Smooth muscle cell (in vitro differentiated cells): ENCODE results near the gene PTPRB. TPM values are rescaled to one million over a fixed set of nuclear protein-coding genes. Genes with fewer than 3 reads are reported as not detected.

Experiments
- DNase-seq: peaks from one replicate; lab custom pipeline; 2025; ENCODE audit not compliant: unreplicated experiment; lab: John Stamatoyannopoulos, UW
- H2AFZ ChIP-seq: fragments of 200-600 bp; sonication (generic); 2 replicates; pipeline ENCODE4 v1.6.0; 2016; ENCODE audit warnings: antibody characterized with exemption, low read depth, mild to moderate bottlenecking
- H3F3A ChIP-seq: fragments of 200-600 bp; sonication (generic); 2 replicates; pipeline ENCODE4 v1.6.0; 2017; ENCODE audit warnings: antibody characterized with exemption, low read depth
- H3K27ac ChIP-seq: fragments of 200-600 bp; sonication (generic); 2 replicates; pipeline ENCODE4 v1.5.1; 2016; ENCODE audit warnings: low read depth, mild to moderate bottlenecking
- H3K27me3 ChIP-seq: fragments of 200-600 bp; sonication (generic); 2 replicates; pipeline ENCODE4 v1.6.1; 2016; ENCODE audit warnings: low read depth, mild to moderate bottlenecking
- H3K36me3 ChIP-seq: fragments of 200-600 bp; sonication (generic); 2 replicates; pipeline ENCODE4 v1.5.1; 2016; ENCODE audit warnings: low read depth
- H3K4me1 ChIP-seq: fragments of 200-600 bp; sonication (generic); 2 replicates; pipeline ENCODE4 v1.5.1; 2016; ENCODE audit warnings: low read depth
- H3K4me2 ChIP-seq: fragments of 200-600 bp; sonication (generic); 2 replicates; pipeline ENCODE4 v1.6.0; 2016; ENCODE audit warnings: mild to moderate bottlenecking
- H3K4me3 ChIP-seq: fragments of 200-600 bp; sonication (generic); 2 replicates; pipeline ENCODE4 v1.5.1; 2016; ENCODE audit warnings: mild to moderate bottlenecking
- H3K79me2 ChIP-seq: fragments of 200-600 bp; sonication (generic); 2 replicates; pipeline ENCODE4 v1.6.0; 2016; ENCODE audit warnings: low read depth, mild to moderate bottlenecking
- H3K9ac ChIP-seq: fragments of 200-600 bp; sonication (generic); 2 replicates; pipeline ENCODE4 v1.6.0; 2016; ENCODE audit warnings: low read depth
- H3K9me3 ChIP-seq: fragments of 200-600 bp; sonication (generic); replicated peaks from 2 replicates; pipeline ENCODE4 v1.5.1; 2016; ENCODE audit warnings: low read depth
- H4K20me1 ChIP-seq: fragments of 200-600 bp; sonication (generic); 2 replicates; pipeline ENCODE4 v1.6.0; 2016; ENCODE audit warnings: low read depth
- CTCF ChIP-seq: fragments of 200-600 bp; sonication (generic); IDR thresholded peaks from 2 replicates; pipeline ENCODE4 v1.5.1; 2017; ENCODE audit warnings: borderline replicate concordance, mild to moderate bottlenecking, antibody characterized with exemption; ENCODE audit not compliant: insufficient read depth, poor library complexity, severe bottlenecking
- WGBS: methylation state at CpG from one replicate; pipeline ENCODE4 v1.1.7; 2016; ENCODE audit warnings: low lambda C conversion rate; 5-methylcytosine and 5-hydroxymethylcytosine counted together
- polyA plus RNA-seq: library from polyadenylated mRNA; unstranded; fragments of >200 nt; fragmentation: Nextera tagmentation; extraction: Ambion mirVana; gene quantifications from 2 replicates; pipeline ENCODE4 v1.2.1, GENCODE V29; 2016
- total RNA-seq: library from RNA; depleted of rRNA; stranded (reverse); fragments of >200 nt; gene quantifications from 2 replicates; pipeline ENCODE4 v1.2.3, GENCODE V29; 2014

PTPRB gene
- total and polyA plus RNA-seq, 2 experiments from 2014 or later = 0.56 to 7.3 TPM

- no peak for TF ChIP-seq CTCF
- Histone ChIP-seq H3F3A (no peaks in the 10 kb centered on the region), H4K20me1 (no peaks in the 10 kb centered on the region)
Observed at GRCh38 chr12:70482764-70483163, 154.5 kb downstream of the PTPRB start.

GRCh38 chr12:70469221-70469820 is 167.9 kb downstream of the PTPRB start:
- Histone ChIP-seq H3K9me3 (no peaks in the 10 kb centered on the region), H3K27me3 (no peaks in the 10 kb centered on the region), H3K4me2 (no peak overlapping the region), H3K27ac (no peak overlapping the region), H4K20me1 (no peaks in the 10 kb centered on the region), H3K79me2 (no peaks in the 10 kb centered on the region), H3K4me3 (no peak overlapping the region), H2AFZ (no peak overlapping the region), H3K9ac (no peak overlapping the region), H3K36me3 (no peaks in the 10 kb centered on the region), H3F3A (no peaks in the 10 kb centered on the region), H3K4me1 (no peaks in the 10 kb centered on the region)
- 96% methylated on average over 12 of the region's 12 CpGs for WGBS
- TF ChIP-seq CTCF = no peak
- DNase-seq = no peak

More at GRCh38 chr12:70482764-70483163, 154.5 kb downstream of the PTPRB start:
- H3K4me1 ChIP-seq = no peaks in the 10 kb centered on the region
- WGBS = 41% methylated on average over 1 of the region's 1 CpG
- no peak overlapping the region for H3K9ac ChIP-seq
- no peaks in the 10 kb centered on the region for H3K36me3 ChIP-seq
- no peaks in the 10 kb centered on the region for H3K79me2 ChIP-seq
- H3K27ac ChIP-seq = no peak overlapping the region
- no peaks in the 10 kb centered on the region for H3K9me3 ChIP-seq
- no peak overlapping the region for H3K4me3 ChIP-seq
- H3K4me2 ChIP-seq = no peak overlapping the region
- no peak overlapping the region for H2AFZ ChIP-seq
- H3K27me3 ChIP-seq = peaks cover 5% of the 10 kb centered on the region
- DNase-seq = no peak

GRCh38 chr12:70468741-70469140 is 168.5 kb downstream of the PTPRB start:
- no peaks in the 10 kb centered on the region for H3K4me1 ChIP-seq
- H3K27ac ChIP-seq = no peak overlapping the region
- no peaks in the 10 kb centered on the region for H3K27me3 ChIP-seq
- H3F3A ChIP-seq = no peaks in the 10 kb centered on the region
- no peak overlapping the region for H3K9ac ChIP-seq
- no peak for DNase-seq
- 86% methylated on average over 3 of the region's 3 CpGs for WGBS
- no peak overlapping the region for H2AFZ ChIP-seq
- no peak overlapping the region for H3K4me3 ChIP-seq
- TF ChIP-seq CTCF = no peak
- no peaks in the 10 kb centered on the region for H3K9me3 ChIP-seq
- no peaks in the 10 kb centered on the region for H3K79me2 ChIP-seq
- no peak overlapping the region for H3K4me2 ChIP-seq
- no peaks in the 10 kb centered on the region for H3K36me3 ChIP-seq
- no peaks in the 10 kb centered on the region for H4K20me1 ChIP-seq

GRCh38 chr12:70467918-70468733 is 169.1 kb downstream of the PTPRB start:
- no peak overlapping the region for H3K9ac ChIP-seq
- 93% methylated on average over 10 of the region's 10 CpGs for WGBS
- no peaks in the 10 kb centered on the region for H3K4me1 ChIP-seq
- no peaks in the 10 kb centered on the region for H3K79me2 ChIP-seq
- no peaks in the 10 kb centered on the region for H3F3A ChIP-seq
- no peaks in the 10 kb centered on the region for H3K36me3 ChIP-seq
- no peak for DNase-seq
- H3K27me3 ChIP-seq = no peaks in the 10 kb centered on the region
- H3K4me2 ChIP-seq = no peak overlapping the region
- TF ChIP-seq CTCF = no peak
- no peak overlapping the region for H3K27ac ChIP-seq
- no peaks in the 10 kb centered on the region for H3K9me3 ChIP-seq
- H2AFZ ChIP-seq = no peak overlapping the region
- H4K20me1 ChIP-seq = no peaks in the 10 kb centered on the region
- no peak overlapping the region for H3K4me3 ChIP-seq
